Liver (tissue), 9 donors: Measurements from ENCODE around the gene UBASH3A. TPM values are rescaled to one million over a fixed set of nuclear protein-coding genes. Genes with fewer than 3 reads are reported as not detected.

ENCODE experiments used
- DNase-seq: peaks from one replicate; pipeline ENCODE4 v3.0.0-alpha.2; 2017; ENCODE audit warnings: low spot score
- H3K27ac ChIP-seq, 2 donors: one replicate each; pipeline ENCODE4 v1.7.0; 2013; ENCODE audit warnings: inconsistent platforms in 2 of 2, low read length in 2 of 2, control low read depth in 1 of 2, low read depth in 1 of 2, mild to moderate bottlenecking in 1 of 2
- H3K27me3 ChIP-seq, 4 donors: one replicate each; pipeline versions ENCODE4 v1.6.1 to v1.7.0; 2013; ENCODE audit warnings: low read length in 3 of 4, inconsistent platforms in 1 of 4, mild to moderate bottlenecking in 1 of 4, moderate library complexity in 1 of 4; ENCODE audit not compliant: control insufficient read depth in 4 of 4, insufficient read depth in 4 of 4
- H3K36me3 ChIP-seq, 4 donors: one replicate each; pipeline versions ENCODE4 v1.6.1 to v1.7.0; 2013; ENCODE audit warnings: low read length in 3 of 4, mild to moderate bottlenecking in 3 of 4, low read depth in 1 of 4, moderate library complexity in 1 of 4; ENCODE audit not compliant: control insufficient read depth in 4 of 4, insufficient read depth in 3 of 4
- H3K4me1 ChIP-seq, 4 donors: one replicate each; pipeline versions ENCODE4 v1.6.1 to v1.7.0; 2013; ENCODE audit warnings: low read length in 3 of 4, mild to moderate bottlenecking in 3 of 4, moderate library complexity in 1 of 4; ENCODE audit not compliant: control insufficient read depth in 4 of 4, insufficient read depth in 4 of 4
- H3K4me3 ChIP-seq, 3 donors: one replicate each; pipeline versions ENCODE4 v1.6.1 to v1.7.0; 2013; ENCODE audit warnings: low read length in 3 of 3, control low read depth in 1 of 3, low read depth in 1 of 3, mild to moderate bottlenecking in 1 of 3
- H3K9ac ChIP-seq, 2 donors: one replicate each; pipeline ENCODE4 v1.7.0; 2013; ENCODE audit warnings: low read length in 2 of 2, mild to moderate bottlenecking in 2 of 2, moderate library complexity in 2 of 2, control low read depth in 1 of 2, low read depth in 1 of 2
- H3K9me3 ChIP-seq, 4 donors: one replicate each; pipeline versions ENCODE4 v1.6.1 to v1.7.0; 2013; ENCODE audit warnings: low read length in 3 of 4; ENCODE audit not compliant: control insufficient read depth in 4 of 4
- ATF3 ChIP-seq: IDR thresholded peaks from 2 replicates; pipeline ENCODE4 v1.6.1; 2016; ENCODE audit warnings: antibody characterized with exemption
- FOXA1 ChIP-seq: IDR thresholded peaks from 2 replicates; pipeline ENCODE4 v1.6.1; 2016; ENCODE audit warnings: antibody characterized with exemption
- GABPA ChIP-seq, 2 donors: IDR thresholded peaks in 1 of 2; conservative IDR thresholded peaks in 1 of 2; 2 replicates each; pipeline ENCODE4 v1.6.1; 2016; ENCODE audit warnings: antibody characterized with exemption in 2 of 2, mild to moderate bottlenecking in 1 of 2, moderate library complexity in 1 of 2
- HNF4A ChIP-seq, 2 donors: conservative IDR thresholded peaks; 2 replicates each; pipeline ENCODE4 v1.6.1; 2016; ENCODE audit warnings: antibody characterized with exemption in 2 of 2, mild to moderate bottlenecking in 2 of 2
- HNF4G ChIP-seq: IDR thresholded peaks from 2 replicates; pipeline ENCODE4 v1.6.1; 2016; ENCODE audit warnings: antibody characterized with exemption
- JUND ChIP-seq, 2 donors: IDR thresholded peaks; 2 replicates each; pipeline ENCODE4 v1.6.1; 2016; ENCODE audit warnings: antibody characterized with exemption in 2 of 2
- MAX ChIP-seq: IDR thresholded peaks from 2 replicates; pipeline ENCODE4 v1.6.1; 2016; ENCODE audit warnings: antibody characterized with exemption
- NR2F2 ChIP-seq: IDR thresholded peaks from 2 replicates; pipeline ENCODE4 v1.6.1; 2016; ENCODE audit warnings: antibody characterized with exemption
- RAD21 ChIP-seq, 2 donors: IDR thresholded peaks; 2 replicates each; pipeline ENCODE4 v1.6.1; 2016; ENCODE audit warnings: antibody characterized with exemption in 2 of 2, mild to moderate bottlenecking in 2 of 2
- REST ChIP-seq: IDR thresholded peaks from 2 replicates; pipeline ENCODE4 v1.6.1; 2016; ENCODE audit warnings: antibody characterized with exemption, mild to moderate bottlenecking
- SP1 ChIP-seq: IDR thresholded peaks from 2 replicates; pipeline ENCODE4 v1.6.1; 2018; ENCODE audit warnings: antibody characterized with exemption, mild to moderate bottlenecking
- TAF1 ChIP-seq: conservative IDR thresholded peaks from 2 replicates; pipeline ENCODE4 v1.6.1; 2016; ENCODE audit warnings: antibody characterized with exemption, mild to moderate bottlenecking
- YY1 ChIP-seq: IDR thresholded peaks from 2 replicates; pipeline ENCODE4 v1.6.1; 2016; ENCODE audit warnings: antibody characterized with exemption, mild to moderate bottlenecking
- ZBTB33 ChIP-seq: IDR thresholded peaks from 2 replicates; pipeline ENCODE4 v1.6.1; 2016; ENCODE audit warnings: antibody characterized with exemption
- WGBS: extraction: QIAGEN DNeasy Blood & Tissue Kit; methylation state at CpG from one replicate; pipeline ENCODE4 v1.1.7; 2013; 5-methylcytosine and 5-hydroxymethylcytosine counted together
- polyA plus RNA-seq, 2 donors: library from polyadenylated mRNA; stranded (reverse) in 1 of 2; unstranded in 1 of 2; fragments of 200-250 nt in 1 of 2; fragments of >200 nt in 1 of 2; fragmentation: Nextera tagmentation in 1 of 2; extraction: Ambion mirVana in 1 of 2; gene quantifications; one replicate each; pipeline versions ENCODE4 v1.2.1 to v1.2.3, GENCODE V29; 2013 to 2015
- total RNA-seq, 2 donors: library from RNA; depleted of rRNA; stranded (reverse); fragments of >200 nt; gene quantifications; one replicate each; pipeline ENCODE4 v1.2.3, GENCODE V29; 2014
- TF ChIP-seq, protein P1 (sequence below): fragments of 150-350 bp; IDR thresholded peaks from 2 replicates; pipeline ENCODE4 v1.5.1; 2017; ENCODE audit warnings: improper control_type of control experiment, low read depth, low read length; ENCODE audit not compliant: missing input control
- donor health status: healthy.
- donor health status: healthy.
- donor health status: healthy.
- donor health status: healthy.
- donor health status: healthy.

Gene UBASH3A
- total and polyA plus RNA-seq, 4 donors: 0.10 to 0.75 (median 0.45) TPM

DNA sequence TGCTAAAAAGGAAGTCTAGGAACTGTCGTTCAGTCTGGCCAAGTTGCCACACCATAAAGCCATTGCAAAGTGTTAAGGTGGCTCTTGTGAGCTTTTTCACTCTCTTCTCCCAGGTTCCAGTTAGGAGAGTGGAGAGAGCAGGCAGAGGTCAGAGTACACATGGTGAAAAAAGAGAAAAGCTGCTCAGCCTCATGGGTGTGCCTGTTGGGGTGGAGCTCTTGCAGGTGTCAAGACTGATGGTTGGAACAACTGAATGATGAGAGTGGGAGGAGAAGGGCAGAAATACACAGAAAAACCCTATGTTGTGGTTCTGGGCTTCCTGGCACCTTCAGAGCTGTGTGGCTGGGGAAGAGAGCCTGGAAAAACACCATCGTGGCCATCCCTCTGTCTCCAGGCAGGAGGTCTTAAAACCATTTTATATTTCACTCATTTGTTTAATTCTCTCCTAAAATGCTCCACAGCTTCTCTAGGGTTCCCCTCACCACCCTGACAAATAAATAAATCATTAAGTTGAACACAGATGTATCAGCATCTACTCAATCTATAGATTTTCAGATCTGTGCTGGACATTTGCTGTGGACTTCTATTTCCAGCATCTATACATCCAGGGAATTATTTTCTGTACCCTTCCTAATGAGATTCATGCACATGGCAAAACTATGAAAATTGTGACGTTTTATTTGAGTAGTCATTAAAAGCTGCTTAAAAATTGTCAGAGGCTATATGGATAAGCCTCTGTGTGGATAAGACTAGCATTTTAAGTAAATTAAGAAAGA is 17.5 kb downstream of the UBASH3A start:
- 63% methylated on average over 3 of the region's 3 CpGs for WGBS
- Histone ChIP-seq H3K36me3 (no peaks in the 10 kb centered on the region), H3K4me3 (no peak overlapping the region), H3K9me3 (peaks cover 0 to 2% (median 0%) of the 10 kb centered on the region in 4 donors), H3K27ac (no peak overlapping the region), H3K9ac (no peak overlapping the region), H3K27me3 (peaks cover 0 to 3% (median 1%) of the 10 kb centered on the region in 4 donors), H3K4me1 (no peaks in the 10 kb centered on the region)
- no peak for DNase-seq
- no peak for TF ChIP-seq JUND (IDR thresholded peaks at IDR 0.05)
- no peak for TF ChIP-seq HNF4G
- TF ChIP-seq YY1: no peak
- TF ChIP-seq ZBTB33: no peak
- no peak for TF ChIP-seq NR2F2
- no peak for TF ChIP-seq REST
- no peak for TF ChIP-seq HNF4A (conservative IDR thresholded peaks at IDR 0.05)
- TF ChIP-seq FOXA1: no peak
- TF ChIP-seq RAD21 (IDR thresholded peaks at IDR 0.05): no peak
- TF ChIP-seq, protein P1, sequence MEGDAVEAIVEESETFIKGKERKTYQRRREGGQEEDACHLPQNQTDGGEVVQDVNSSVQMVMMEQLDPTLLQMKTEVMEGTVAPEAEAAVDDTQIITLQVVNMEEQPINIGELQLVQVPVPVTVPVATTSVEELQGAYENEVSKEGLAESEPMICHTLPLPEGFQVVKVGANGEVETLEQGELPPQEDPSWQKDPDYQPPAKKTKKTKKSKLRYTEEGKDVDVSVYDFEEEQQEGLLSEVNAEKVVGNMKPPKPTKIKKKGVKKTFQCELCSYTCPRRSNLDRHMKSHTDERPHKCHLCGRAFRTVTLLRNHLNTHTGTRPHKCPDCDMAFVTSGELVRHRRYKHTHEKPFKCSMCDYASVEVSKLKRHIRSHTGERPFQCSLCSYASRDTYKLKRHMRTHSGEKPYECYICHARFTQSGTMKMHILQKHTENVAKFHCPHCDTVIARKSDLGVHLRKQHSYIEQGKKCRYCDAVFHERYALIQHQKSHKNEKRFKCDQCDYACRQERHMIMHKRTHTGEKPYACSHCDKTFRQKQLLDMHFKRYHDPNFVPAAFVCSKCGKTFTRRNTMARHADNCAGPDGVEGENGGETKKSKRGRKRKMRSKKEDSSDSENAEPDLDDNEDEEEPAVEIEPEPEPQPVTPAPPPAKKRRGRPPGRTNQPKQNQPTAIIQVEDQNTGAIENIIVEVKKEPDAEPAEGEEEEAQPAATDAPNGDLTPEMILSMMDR: no peak
- no peak for TF ChIP-seq GABPA (IDR thresholded peaks at IDR 0.05 in 1 of 2, conservative IDR thresholded peaks at IDR 0.05 in 1 of 2)
- no peak for TF ChIP-seq MAX
- TF ChIP-seq ATF3: no peak
- no peak for TF ChIP-seq TAF1
- TF ChIP-seq SP1: no peak
